Measurements from ENCODE around the gene PNPLA4. TPM values are rescaled to one million over a fixed set of nuclear protein-coding genes. Genes with fewer than 3 reads are reported as not detected.

Gene PNPLA4
- total and polyA plus RNA-seq, 2 donors (not counting 3 experiments of a cell fraction or from before 2014, with no cell fraction given), result 8.8 to 13.1 TPM

GRCh38 chrX:7925867-7926472 is 1.2 kb downstream of the PNPLA4 start:
- Histone ChIP-seq H3K4me1 (ENCODE audit: control insufficient read depth, extremely low read depth, insufficient read depth, low read length) (peaks cover 5% of the 10 kb centered on the region), H4K20me1 (replicated peaks; ENCODE audit: control insufficient read depth, extremely low read depth, insufficient read depth, low read length) (no peaks in the 10 kb centered on the region), H3K79me2 (ENCODE audit: control insufficient read depth, insufficient read depth, low read length) (no peaks in the 10 kb centered on the region), H2AFZ (ENCODE audit: low read depth, low read length) (no peak overlapping the region), H3K4me3 (replicated peaks in 1 of 3; ENCODE audit: insufficient read depth in 1 of 3, low read depth in 1 of 3, low read length in 3 of 3) (no peak overlapping the region), H3K27ac (ENCODE audit: insufficient read depth, low read depth, low read length) (no peak overlapping the region), H3K27me3 (ENCODE audit: control insufficient read depth in 2 of 2, insufficient read depth in 2 of 2, low read length in 2 of 2) (no peaks in the 10 kb centered on the region), H3K9me3 (replicated peaks; ENCODE audit: control insufficient read depth, insufficient read depth, low read length) (no peaks in the 10 kb centered on the region), H3K9ac (replicated peaks; ENCODE audit: extremely low read depth, insufficient read depth, low read length) (no peak overlapping the region), H3K4me2 (ENCODE audit: insufficient read depth, low read length) (no peak overlapping the region), H3K36me3 (ENCODE audit: control insufficient read depth in 2 of 2, extremely low read depth in 1 of 2, insufficient read depth in 2 of 2, low read length in 2 of 2) (no peaks in the 10 kb centered on the region), H3K9me1 (replicated peaks; ENCODE audit: control insufficient read depth, extremely low read depth, insufficient read depth, low read length) (no peaks in the 10 kb centered on the region)
- BruUV-seq (replicated peaks), result no TSS peak
- DNase-seq (ENCODE audit: low read depth, low spot score), result peak; percentile 51
- intact Hi-C loops (cut with micrococcal nuclease), result loop anchor here (1.0 to 2.0 kb wide), 4 partner anchors 733 to 1905 kb away; partner anchors contain the start of gene PUDP
- ChIA-PET POLR2A (no interaction called here), CTCF (interaction anchor here (2.3 kb wide), 1 partner anchor 13 kb away, joined by 7 read pairs; no protein-coding TSS in a partner anchor)
- dilution Hi-C loops (cut with MboI; ENCODE audit: extremely low pct_ligation_motif_present, low sequenced_read_pairs), result no loop called here
- FAIRE-seq, result peak; percentile 99
- TF ChIP-seq EZH2 (IDR thresholded peaks at IDR 0.05; ENCODE audit: borderline replicate concordance, low read depth, low read length, severe bottlenecking), result no peak
- TF ChIP-seq CTCF (IDR thresholded peaks at IDR 0.05; ENCODE audit: extremely low read depth in 1 of 2, insufficient read depth in 1 of 2, low read depth in 1 of 2, low read length in 2 of 2), result peak; percentile 56 to 65

GRCh38 chrX:7921750-7922149 is 5.5 kb downstream of the PNPLA4 start:
- BruUV-seq (replicated peaks), result no TSS peak

More at GRCh38 chrX:7921750-7922149, 5.5 kb downstream of the PNPLA4 start:
- ChIA-PET POLR2A (no interaction called here), CTCF (no interaction called here)
- no peak for FAIRE-seq
- no peaks in the 10 kb centered on the region for H3K9me3 ChIP-seq (replicated peaks; ENCODE audit: control insufficient read depth, insufficient read depth, low read length)
- no peaks in the 10 kb centered on the region for H3K27me3 ChIP-seq (ENCODE audit: control insufficient read depth in 2 of 2, insufficient read depth in 2 of 2, low read length in 2 of 2)
- no peaks in the 10 kb centered on the region for H4K20me1 ChIP-seq (replicated peaks; ENCODE audit: control insufficient read depth, extremely low read depth, insufficient read depth, low read length)
- no peak overlapping the region for H2AFZ ChIP-seq (ENCODE audit: low read depth, low read length)
- dilution Hi-C loops (cut with MboI; ENCODE audit: extremely low pct_ligation_motif_present, low sequenced_read_pairs) (no loop called here), intact Hi-C loops (cut with micrococcal nuclease) (no loop called here)
- H3K9ac ChIP-seq (replicated peaks; ENCODE audit: extremely low read depth, insufficient read depth, low read length), result no peak overlapping the region
- no peak overlapping the region for H3K4me2 ChIP-seq (ENCODE audit: insufficient read depth, low read length)
- no peak for DNase-seq (ENCODE audit: low read depth, low spot score)
- no peaks in the 10 kb centered on the region for H3K79me2 ChIP-seq (ENCODE audit: control insufficient read depth, insufficient read depth, low read length)
- TF ChIP-seq MAX (IDR thresholded peaks at IDR 0.05; ENCODE audit: insufficient read depth, insufficient read length) (no peak), POLR2AphosphoS5 (IDR thresholded peaks at IDR 0.05; ENCODE audit: insufficient read depth, low read depth, low read length) (no peak), JUN (IDR thresholded peaks at IDR 0.05; ENCODE audit: borderline replicate concordance, insufficient read depth, insufficient read length, low read depth) (no peak), FOS (IDR thresholded peaks at IDR 0.05; ENCODE audit: borderline replicate concordance, insufficient read depth, low read length) (no peak), MYC (IDR thresholded peaks at IDR 0.05; ENCODE audit: low read depth, low read length) (no peak), GATA2 (IDR thresholded peaks at IDR 0.05; ENCODE audit: insufficient read depth, insufficient read length, low read depth, low read length) (no peak), CTCF (IDR thresholded peaks at IDR 0.05; ENCODE audit: extremely low read depth in 1 of 2, insufficient read depth in 1 of 2, low read depth in 1 of 2, low read length in 2 of 2) (no peak), EZH2 (IDR thresholded peaks at IDR 0.05; ENCODE audit: borderline replicate concordance, low read depth, low read length, severe bottlenecking) (no peak), POLR2A (IDR thresholded peaks at IDR 0.05; ENCODE audit: low read depth, low read length) (no peak)
- H3K4me1 ChIP-seq (ENCODE audit: control insufficient read depth, extremely low read depth, insufficient read depth, low read length), result peaks cover 4% of the 10 kb centered on the region
- H3K36me3 ChIP-seq (ENCODE audit: control insufficient read depth in 2 of 2, extremely low read depth in 1 of 2, insufficient read depth in 2 of 2, low read length in 2 of 2), result no peaks in the 10 kb centered on the region
- H3K27ac ChIP-seq (ENCODE audit: insufficient read depth, low read depth, low read length), result no peak overlapping the region
- no peak overlapping the region for H3K4me3 ChIP-seq (replicated peaks in 1 of 3; ENCODE audit: insufficient read depth in 1 of 3, low read depth in 1 of 3, low read length in 3 of 3)
- no peaks in the 10 kb centered on the region for H3K9me1 ChIP-seq (replicated peaks; ENCODE audit: control insufficient read depth, extremely low read depth, insufficient read depth, low read length)

Measured in endothelial cell of umbilical vein (primary cell).